HepG2 (cell line): ENCODE results near the gene COX4I2. TPM values are rescaled to one million over a fixed set of nuclear protein-coding genes. Genes with fewer than 3 reads are reported as not detected.
A peak's percentile ranks its signal among the peaks of the same experiment; 100 is the strongest.

Experiments
- CCDC6 ChIP-seq: sonication (generic); formaldehyde crosslinking; IDR thresholded peaks from 2 replicates; pipeline ENCODE4 v1.8.1; 2022; ENCODE audit warnings: mild to moderate bottlenecking, missing genetic modification reagents, moderate library complexity
- ELK4 ChIP-seq: sonication (generic); formaldehyde crosslinking; IDR thresholded peaks from 2 replicates; pipeline ENCODE4 v1.9.0; 2021; ENCODE audit warnings: missing genetic modification reagents, borderline replicate concordance
- FOXP1 ChIP-seq, 2 experiments: fragments of 450-650 bp in 1 of 2; IDR thresholded peaks; 2 replicates each; pipeline ENCODE4 v1.6.1; 2017 to 2018; ENCODE audit warnings: antibody characterized with exemption in 1 of 2
- IKZF5 ChIP-seq: IDR thresholded peaks from 2 replicates; pipeline ENCODE4 v1.6.1; 2018; ENCODE audit warnings: missing genetic modification reagents, mild to moderate bottlenecking, missing compliant biosample characterization
- IRX3 ChIP-seq: sonication (generic); formaldehyde crosslinking; IDR thresholded peaks from 2 replicates; pipeline ENCODE4 v1.8.1; 2023; ENCODE audit warnings: mild to moderate bottlenecking, low read depth, missing genetic modification reagents, borderline replicate concordance
- MXD4 ChIP-seq: IDR thresholded peaks from 2 replicates; pipeline ENCODE4 v1.6.1; 2016; ENCODE audit warnings: mild to moderate bottlenecking, missing biosample characterization, missing genetic modification reagents
- NCOA5 ChIP-seq: sonication (generic); formaldehyde crosslinking; IDR thresholded peaks from 2 replicates; pipeline ENCODE4 v1.4.0; 2020; ENCODE audit warnings: missing genetic modification reagents
- PHB2 ChIP-seq: fragments of 450-650 bp; IDR thresholded peaks from 2 replicates; pipeline ENCODE4 v1.6.1; 2018; ENCODE audit not compliant: partially characterized antibody
- POLR2AphosphoS2 ChIP-seq: IDR thresholded peaks from 2 replicates; pipeline ENCODE4 v1.6.1; 2011; ENCODE audit warnings: low read depth, low read length, improper control_type of control experiment
- REL ChIP-seq: sonication (generic); formaldehyde crosslinking; conservative IDR thresholded peaks from 2 replicates; pipeline ENCODE4 v1.8.0; 2022; ENCODE audit warnings: mild to moderate bottlenecking, missing genetic modification reagents, moderate library complexity
- SMAD9 ChIP-seq: sonication (generic); formaldehyde crosslinking; IDR thresholded peaks from 2 replicates; pipeline ENCODE4 v1.5.1; 2020; ENCODE audit warnings: mild to moderate bottlenecking, missing genetic modification reagents
- SNRNP70 ChIP-seq: fragments of 200-400 bp; formaldehyde crosslinking; IDR thresholded peaks from 2 replicates; pipeline ENCODE4 v1.6.1; 2017; ENCODE audit warnings: mild to moderate bottlenecking, low read depth, low read length, moderate library complexity
- THRA ChIP-seq: sonication (generic); formaldehyde crosslinking; IDR thresholded peaks from 2 replicates; pipeline ENCODE4 v1.4.0; 2020; ENCODE audit warnings: missing genetic modification reagents, borderline replicate concordance
- XBP1 ChIP-seq: sonication (generic); formaldehyde crosslinking; IDR thresholded peaks from 2 replicates; pipeline ENCODE4 v1.5.0; 2020; ENCODE audit warnings: missing genetic modification reagents
- ZBTB3 ChIP-seq: sonication (generic); formaldehyde crosslinking; IDR thresholded peaks from 2 replicates; pipeline ENCODE4 v1.4.0; 2020; ENCODE audit warnings: low read depth, mild to moderate bottlenecking, moderate library complexity, missing genetic modification reagents, borderline replicate concordance
- ZNF17 ChIP-seq: sonication (generic); formaldehyde crosslinking; IDR thresholded peaks from 2 replicates; pipeline ENCODE4 v1.5.0; 2020; ENCODE audit warnings: mild to moderate bottlenecking, missing genetic modification reagents
- ZNF274 ChIP-seq: sonication (generic); formaldehyde crosslinking; IDR thresholded peaks from 2 replicates; pipeline ENCODE4 v1.5.1; 2020; ENCODE audit warnings: mild to moderate bottlenecking, missing genetic modification reagents
- ZNF296 ChIP-seq: sonication (generic); formaldehyde crosslinking; conservative IDR thresholded peaks from 2 replicates; pipeline ENCODE4 v1.5.0; 2020; ENCODE audit warnings: mild to moderate bottlenecking, missing genetic modification reagents
- polyA plus RNA-seq, 8 experiments: library from polyadenylated mRNA; depleted of rRNA in 3 of 8; stranded (reverse) in 7 of 8; unstranded in 1 of 8; fragments of >200 nt; fragmentation: Illumina TruSeq in 4 of 8; extraction: Trizol in 4 of 8; gene quantifications; 2 replicates each; pipeline versions ENCODE4 v1.2.1 to v1.2.3, GENCODE V29; 2011 to 2016; ENCODE audit warnings: low read depth in 4 of 8, missing spikeins in 1 of 8, mixed read lengths in 1 of 8; ENCODE audit not compliant: insufficient read depth in 1 of 8
- total RNA-seq, 5 experiments: library from RNA; depleted of rRNA; stranded (reverse); fragments of >200 nt; fragmentation: Illumina TruSeq; extraction: Trizol; gene quantifications; 2 replicates each; pipeline ENCODE4 v1.2.3, GENCODE V29; 2016; ENCODE audit warnings: low read depth in 1 of 5
- TF ChIP-seq, protein P1 (sequence below): sonication (generic); formaldehyde crosslinking; IDR thresholded peaks from 2 replicates; pipeline ENCODE4 v1.5.0; 2020; ENCODE audit warnings: mild to moderate bottlenecking, missing genetic modification reagents
- TF ChIP-seq, protein P2 (sequence below): sonication (generic); formaldehyde crosslinking; IDR thresholded peaks from 2 replicates; pipeline ENCODE4 v1.5.0; 2020; ENCODE audit warnings: missing genetic modification reagents

COX4I2 gene
- total and polyA plus RNA-seq, 2 of the 13 experiments (the other 11 are each of a cell fraction or from before 2014, with no cell fraction given): 1.1 TPM; not detected in 1

DNA sequence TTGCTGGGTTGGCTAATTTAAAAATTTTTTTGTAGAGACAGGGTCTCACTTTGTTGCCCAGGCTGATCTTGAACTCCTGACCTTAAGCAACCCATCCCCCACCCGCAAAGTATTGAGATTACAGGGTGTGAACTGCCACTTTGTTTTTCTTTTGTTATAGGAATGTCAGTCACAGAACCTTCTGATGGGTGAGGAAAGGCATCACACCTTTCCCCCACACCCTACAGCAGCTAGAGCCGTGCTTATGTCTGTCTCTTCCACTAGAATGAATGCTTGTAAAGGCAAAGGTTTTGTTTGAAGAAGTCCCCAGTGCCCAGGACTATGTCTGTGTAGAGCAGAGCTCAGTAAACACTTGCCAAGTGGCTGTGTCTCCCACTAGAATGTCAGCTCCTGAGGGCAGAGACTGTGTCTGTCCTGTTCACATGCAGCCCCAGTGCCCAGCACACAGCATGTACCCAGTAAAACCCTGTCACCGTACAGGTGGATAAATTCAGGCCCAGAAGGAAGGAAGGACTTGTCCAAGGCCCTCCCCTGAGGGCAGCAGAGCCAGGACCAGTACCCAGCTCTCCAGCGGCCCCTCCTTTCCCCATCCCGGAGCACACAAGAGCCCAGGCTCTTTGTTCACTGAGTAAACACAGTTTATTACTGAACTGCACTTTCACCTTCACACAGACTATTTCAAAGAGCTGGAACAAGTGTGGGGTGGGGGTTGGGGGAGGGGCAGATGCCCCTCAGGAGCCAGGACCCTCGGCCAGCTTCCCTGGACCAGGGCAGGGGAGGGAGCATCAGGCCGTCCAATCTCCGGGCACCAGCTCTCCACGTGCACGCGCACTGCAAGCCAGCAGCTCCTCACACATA, 26.4 kb downstream of the COX4I2 start (continued):
- TF ChIP-seq MXD4 (CRISPR knock-in tag) (peak; percentile 81), ELK4 (no peak), FOXP1 (IDR thresholded peaks at IDR 0.05) (no peak), FOXP1 (CRISPR knock-in tag; IDR thresholded peaks at IDR 0.05) (peak; percentile 71; the same call in 1 of the 2 replicates), IKZF5 (CRISPR knock-in tag) (peak; percentile 91), NCOA5 (no peak), SMAD9 (CRISPR knock-in tag) (0 out of 2 replicates have a peak, but pooled peaks have one; percentile 56), SNRNP70 (no peak), IRX3 (CRISPR knock-in tag) (peak; percentile 74; the same call in 1 of the 2 replicates), CCDC6 (CRISPR knock-in tag) (peak; percentile 17; the same call in 1 of the 2 replicates), ZNF17 (CRISPR knock-in tag) (no peak), THRA (CRISPR knock-in tag) (peak; percentile 77), XBP1 (CRISPR knock-in tag) (no peak), PHB2 (no peak), ZNF296 (no peak), ZNF274 (peak; percentile 83; the same call in 1 of the 2 replicates), ZBTB3 (CRISPR knock-in tag) (peak; percentile 95), REL (CRISPR knock-in tag) (no peak), POLR2AphosphoS2 (peak; percentile 93)
- TF ChIP-seq, protein P1, sequence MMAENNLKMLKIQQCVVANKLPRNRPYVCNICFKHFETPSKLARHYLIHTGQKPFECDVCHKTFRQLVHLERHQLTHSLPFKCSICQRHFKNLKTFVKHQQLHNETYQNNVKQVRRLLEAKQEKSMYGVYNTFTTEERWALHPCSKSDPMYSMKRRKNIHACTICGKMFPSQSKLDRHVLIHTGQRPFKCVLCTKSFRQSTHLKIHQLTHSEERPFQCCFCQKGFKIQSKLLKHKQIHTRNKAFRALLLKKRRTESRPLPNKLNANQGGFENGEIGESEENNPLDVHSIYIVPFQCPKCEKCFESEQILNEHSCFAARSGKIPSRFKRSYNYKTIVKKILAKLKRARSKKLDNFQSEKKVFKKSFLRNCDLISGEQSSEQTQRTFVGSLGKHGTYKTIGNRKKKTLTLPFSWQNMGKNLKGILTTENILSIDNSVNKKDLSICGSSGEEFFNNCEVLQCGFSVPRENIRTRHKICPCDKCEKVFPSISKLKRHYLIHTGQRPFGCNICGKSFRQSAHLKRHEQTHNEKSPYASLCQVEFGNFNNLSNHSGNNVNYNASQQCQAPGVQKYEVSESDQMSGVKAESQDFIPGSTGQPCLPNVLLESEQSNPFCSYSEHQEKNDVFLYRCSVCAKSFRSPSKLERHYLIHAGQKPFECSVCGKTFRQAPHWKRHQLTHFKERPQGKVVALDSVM (CRISPR knock-in tag): peak; percentile 59; the same call in 1 of the 2 replicates
- TF ChIP-seq, protein P2, sequence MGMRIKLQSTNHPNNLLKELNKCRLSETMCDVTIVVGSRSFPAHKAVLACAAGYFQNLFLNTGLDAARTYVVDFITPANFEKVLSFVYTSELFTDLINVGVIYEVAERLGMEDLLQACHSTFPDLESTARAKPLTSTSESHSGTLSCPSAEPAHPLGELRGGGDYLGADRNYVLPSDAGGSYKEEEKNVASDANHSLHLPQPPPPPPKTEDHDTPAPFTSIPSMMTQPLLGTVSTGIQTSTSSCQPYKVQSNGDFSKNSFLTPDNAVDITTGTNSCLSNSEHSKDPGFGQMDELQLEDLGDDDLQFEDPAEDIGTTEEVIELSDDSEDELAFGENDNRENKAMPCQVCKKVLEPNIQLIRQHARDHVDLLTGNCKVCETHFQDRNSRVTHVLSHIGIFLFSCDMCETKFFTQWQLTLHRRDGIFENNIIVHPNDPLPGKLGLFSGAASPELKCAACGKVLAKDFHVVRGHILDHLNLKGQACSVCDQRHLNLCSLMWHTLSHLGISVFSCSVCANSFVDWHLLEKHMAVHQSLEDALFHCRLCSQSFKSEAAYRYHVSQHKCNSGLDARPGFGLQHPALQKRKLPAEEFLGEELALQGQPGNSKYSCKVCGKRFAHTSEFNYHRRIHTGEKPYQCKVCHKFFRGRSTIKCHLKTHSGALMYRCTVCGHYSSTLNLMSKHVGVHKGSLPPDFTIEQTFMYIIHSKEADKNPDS (CRISPR knock-in tag): peak; percentile 33; the same call in 1 of the 2 replicates
